Adipose tissue (tissue), 3 donors: ENCODE measurements around the gene FNDC7. TPM values are rescaled to one million over a fixed set of nuclear protein-coding genes. Genes with fewer than 3 reads are reported as not detected.

Experiments used
- H3K27ac ChIP-seq: one replicate; pipeline ENCODE4 v1.5.1; 2013; ENCODE audit warnings: low read depth, low read length
- WGBS, 3 donors: extraction: QIAGEN DNeasy Blood & Tissue Kit; methylation state at CpG; one replicate each; pipeline ENCODE4 v1.1.7; 2013; 5-methylcytosine and 5-hydroxymethylcytosine counted together
- polyA plus RNA-seq, 3 donors: library from polyadenylated mRNA; stranded (reverse); fragments of 200-250 nt; gene quantifications; one replicate each; pipeline ENCODE4 v1.2.3, GENCODE V29; 2013
- donor health status: healthy with polysubstance abuse.
- donor health status: Bipolar disorder and iron deficiency.
- donor health status: healthy.

FNDC7 gene
- polyA plus RNA-seq, 3 donors = not detected

DNA sequence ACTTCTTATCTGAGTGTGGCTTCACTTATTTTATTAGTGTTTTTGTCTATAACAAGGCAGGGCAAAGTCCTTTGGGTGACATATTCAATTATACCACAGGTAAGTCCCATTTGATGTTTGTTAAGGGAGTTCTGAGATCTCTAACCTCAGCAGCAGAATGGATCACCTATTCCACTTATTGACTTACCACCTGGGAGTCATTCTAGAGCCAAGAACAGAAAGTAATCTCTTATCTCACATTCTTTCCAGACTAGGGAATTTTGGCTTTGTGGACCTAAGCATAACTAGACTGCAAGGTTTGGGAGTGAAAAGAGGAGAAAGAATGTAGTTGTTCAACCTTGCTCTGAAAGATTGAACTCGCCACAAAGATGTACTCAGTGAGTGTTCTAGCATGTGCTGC lies 13.2 kb downstream of the FNDC7 start:
- no peak overlapping the region for H3K27ac ChIP-seq
- 64 to 78% (median 71%) methylated on average over 1 of the region's 1 CpG for WGBS, 3 donors

DNA sequence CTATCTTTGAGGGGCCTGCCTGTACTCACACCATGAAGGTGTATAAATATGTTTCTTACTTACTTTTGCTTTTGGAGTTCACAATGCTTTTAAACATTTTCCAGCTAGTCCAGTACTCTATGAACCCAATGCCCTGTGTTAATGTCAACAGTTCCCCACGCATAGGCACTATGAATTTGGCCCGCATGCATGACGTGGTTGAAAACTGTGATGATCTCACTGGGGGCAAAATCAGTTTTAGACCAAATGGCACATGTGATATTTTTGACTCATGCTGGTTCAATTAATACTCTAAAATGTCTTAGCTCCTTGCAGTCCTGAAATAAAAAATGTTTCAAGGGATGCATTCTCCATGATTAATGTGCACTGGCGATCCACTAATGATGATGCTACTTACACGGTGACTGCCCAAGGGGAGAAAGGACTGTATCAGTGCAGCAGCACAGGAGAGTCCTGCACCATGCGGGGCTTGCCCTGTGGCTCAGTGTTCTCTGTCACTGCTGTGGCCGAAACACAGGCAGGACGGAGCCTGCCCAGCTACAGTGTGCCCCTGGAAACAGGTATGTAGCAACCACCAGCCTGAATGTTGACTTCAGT lies 15.7 kb downstream of the FNDC7 start:
- whole genome bisulfite sequencing, 3 donors = 84 to 89% (median 88%) methylated on average over 8 of the region's 8 CpGs
- no peak overlapping the region for H3K27ac ChIP-seq

DNA sequence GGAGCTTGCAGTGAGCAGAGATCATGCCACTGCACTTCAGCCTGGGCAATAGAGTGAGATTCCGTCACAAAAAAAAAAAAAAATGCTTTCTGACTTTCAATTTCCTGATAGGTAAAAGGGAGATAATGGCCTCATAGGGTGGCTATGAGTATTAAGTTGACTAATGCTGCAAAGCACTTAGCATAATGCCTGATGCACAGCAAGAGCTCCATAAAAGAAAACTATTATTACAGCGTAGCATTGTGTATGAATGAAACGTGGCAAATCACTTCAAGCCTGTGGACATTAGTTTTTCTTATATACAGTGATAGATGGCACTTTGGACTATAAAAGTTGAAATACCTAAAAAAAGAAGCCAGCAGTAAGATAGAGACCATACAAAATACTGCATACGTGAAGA lies 16.8 kb downstream of the FNDC7 start:
- WGBS, 3 donors = 87 to 92% (median 90%) methylated on average over 4 of the region's 4 CpGs
- no peak overlapping the region for H3K27ac ChIP-seq

DNA sequence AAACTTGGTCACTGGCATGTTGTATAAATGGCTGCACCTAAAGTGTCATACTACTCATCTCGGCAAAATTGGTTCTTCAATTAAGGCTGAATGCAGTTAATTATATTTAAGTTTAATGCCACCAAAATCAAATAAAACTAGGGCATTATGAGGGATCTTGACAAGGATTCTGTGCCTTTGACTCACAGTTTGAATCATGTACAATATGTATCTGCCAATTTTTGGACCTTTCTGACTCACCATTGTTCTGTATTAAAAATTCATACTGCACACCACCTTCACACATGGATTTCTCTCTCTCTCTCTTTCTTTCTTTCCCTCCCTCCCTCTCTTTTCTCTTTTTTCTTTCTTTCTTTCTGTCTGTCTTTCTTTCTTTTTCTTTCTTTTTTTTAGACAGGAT lies 19.7 kb downstream of the FNDC7 start:
- no peak overlapping the region for H3K27ac ChIP-seq
- 91 to 97% (median 94%) methylated on average over 1 of the region's 1 CpG for WGBS, 3 donors

DNA sequence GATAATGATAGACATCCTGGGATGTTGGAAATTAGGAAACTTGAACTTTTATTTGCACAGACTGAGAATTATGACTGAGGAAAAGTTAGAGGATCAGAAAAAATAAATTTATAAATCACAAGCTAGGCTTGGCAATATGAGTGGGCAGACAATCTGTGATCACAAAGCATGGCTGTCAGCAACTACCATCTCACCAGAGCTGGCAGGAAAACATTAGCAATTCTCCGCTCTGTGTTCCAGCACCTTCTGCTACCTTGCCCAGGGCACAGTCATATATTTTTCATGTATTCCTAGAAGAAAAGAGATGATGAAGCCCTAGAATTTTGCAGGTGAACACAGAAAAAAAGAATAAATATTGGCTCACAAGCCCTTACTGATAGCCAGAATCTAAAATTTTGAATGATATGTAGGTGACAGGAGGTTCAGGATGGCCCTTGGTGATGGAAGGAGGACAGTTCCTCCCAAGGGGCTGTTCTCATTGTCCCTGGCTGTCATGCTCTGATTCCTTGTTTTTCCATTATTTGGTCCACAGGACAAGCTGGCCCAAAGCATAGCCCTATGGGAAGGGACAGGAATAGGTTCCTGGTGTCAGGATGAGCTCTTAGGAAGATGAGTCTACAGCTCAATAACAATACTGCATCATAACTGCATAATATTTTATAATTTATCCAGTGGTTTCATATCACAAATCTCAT lies 21.6 kb downstream of the FNDC7 start:
- no peak overlapping the region for H3K27ac ChIP-seq
- 94 to 100% (median 96%) methylated on average over 1 of the region's 1 CpG for WGBS, 3 donors

DNA sequence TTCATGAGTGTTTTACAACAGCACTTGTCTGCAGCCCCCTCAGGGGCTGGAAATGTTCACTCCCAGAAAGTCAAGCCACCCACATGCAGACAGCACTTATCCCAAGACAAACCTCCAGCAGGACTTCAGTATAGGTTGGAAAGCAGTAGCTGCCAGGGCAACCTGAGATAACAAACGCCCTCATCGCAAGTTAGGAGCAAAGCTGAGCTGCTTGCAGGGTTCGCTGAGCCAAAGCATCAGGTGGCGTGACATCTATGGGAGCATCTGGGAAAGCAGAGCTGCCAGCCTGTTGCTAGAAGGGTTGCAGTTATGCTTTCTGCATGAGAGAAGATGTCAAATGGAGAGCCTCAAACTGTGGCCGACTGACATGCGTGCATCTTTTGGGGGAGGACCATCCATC lies 29.5 kb downstream of the FNDC7 start:
- no peak overlapping the region for H3K27ac ChIP-seq
- 73 to 86% (median 85%) methylated on average over 6 of the region's 6 CpGs for WGBS, 3 donors

DNA sequence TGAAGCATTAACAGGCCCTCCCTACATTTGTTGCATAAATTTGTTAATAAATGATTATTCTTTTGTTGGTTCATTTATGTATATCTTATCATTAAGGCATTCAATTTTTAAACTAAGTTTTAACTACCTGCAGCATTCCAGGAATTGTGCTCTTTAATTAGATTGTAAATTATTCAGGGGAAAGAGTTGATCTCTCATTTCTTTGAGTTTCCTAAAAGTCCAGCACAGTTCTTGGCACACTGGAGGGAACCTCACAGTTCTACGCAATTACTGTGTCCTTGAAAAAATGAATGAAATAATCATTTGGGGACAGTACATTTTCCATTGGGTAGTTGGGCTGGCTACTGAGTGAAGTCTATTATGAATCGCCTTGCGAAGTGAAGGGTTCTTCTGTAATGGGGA lies 33.3 kb downstream of the FNDC7 start:
- H3K27ac ChIP-seq = peak overlapping the region; percentile 35
- WGBS, 3 donors = 37 to 43% (median 42%) methylated on average over 3 of the region's 3 CpGs

DNA sequence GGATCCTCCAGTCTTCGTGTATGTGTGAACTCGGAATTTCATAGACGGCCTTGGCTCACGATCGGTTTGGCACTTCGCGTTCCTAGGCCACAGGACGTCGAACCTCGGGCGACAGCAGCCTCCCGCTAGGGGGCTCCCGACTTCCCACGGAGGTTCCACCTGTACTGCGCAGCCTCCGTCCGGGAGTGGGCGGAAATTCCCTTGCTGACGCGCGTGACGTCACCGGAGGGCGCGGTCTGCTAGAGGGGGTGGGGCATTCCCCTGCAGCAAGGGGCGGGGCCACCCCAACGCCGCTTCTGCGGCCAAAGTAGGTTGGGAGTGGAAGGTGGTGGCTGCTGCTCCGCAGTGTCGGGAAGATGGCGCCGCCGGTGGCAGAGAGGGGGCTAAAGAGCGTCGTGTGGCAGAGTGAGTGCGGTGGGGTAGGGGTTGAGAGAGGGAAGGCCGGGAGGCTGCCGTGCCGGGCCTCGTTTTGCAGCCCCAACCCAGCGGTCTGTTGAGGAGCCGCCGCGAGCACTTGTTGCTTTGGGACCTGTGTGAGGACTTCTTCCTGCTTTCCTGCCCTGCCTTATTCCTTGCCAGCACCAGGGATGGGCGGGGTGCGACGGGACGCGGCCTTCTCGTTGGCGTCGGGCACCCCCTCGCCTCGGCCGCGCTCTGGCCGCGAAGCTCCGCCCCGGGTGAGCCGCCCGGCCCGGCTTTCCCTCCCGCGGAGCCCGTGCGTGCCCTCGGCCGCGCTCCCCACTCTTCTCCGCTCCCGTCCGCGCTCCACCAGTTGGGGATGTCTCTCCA lies 33.9 kb downstream of the FNDC7 start, which contains the start of gene STXBP3:
Gene STXBP3 (plus strand): TSS at position 293 of the 789 bp plus-strand sequence. CDS start 64 bp downstream, at position 357.
- WGBS, 3 donors = 0 to 1% (median 0%) methylated on average over 69 to 75 of the region's 75 CpGs

DNA sequence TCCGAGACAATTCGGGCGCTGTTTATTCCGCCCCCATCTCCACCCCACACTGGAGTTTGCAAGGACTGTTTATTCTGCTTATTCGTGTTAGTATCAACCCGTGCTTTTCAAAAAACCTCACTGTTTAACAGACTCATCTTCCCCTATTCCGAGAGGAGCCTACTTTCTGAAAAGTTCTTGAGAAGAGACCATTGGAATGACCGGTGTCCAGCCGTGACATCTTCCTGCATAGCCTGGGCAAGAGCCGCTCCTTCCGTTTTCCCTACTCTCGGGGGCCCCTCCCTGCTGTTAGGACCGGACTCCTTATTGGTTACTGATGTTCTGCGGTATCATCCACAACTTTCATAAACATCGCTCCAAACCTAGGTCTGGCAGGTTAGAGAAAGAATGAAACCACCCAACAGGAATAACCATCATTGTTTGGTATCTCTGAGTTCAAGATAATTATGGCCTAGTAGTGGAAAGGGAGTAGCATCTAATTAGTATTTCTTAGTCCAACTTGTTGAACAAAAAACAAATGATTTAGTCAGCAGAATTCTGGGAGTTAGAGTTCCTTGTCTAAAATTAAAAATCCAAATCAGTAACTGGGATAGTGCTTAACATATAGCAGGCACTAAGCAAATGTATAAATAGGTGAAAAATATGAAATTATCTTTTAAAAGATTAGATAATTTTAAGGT lies 34.6 kb downstream of the FNDC7 start:
- peak overlapping the region; percentile 99 for H3K27ac ChIP-seq
- WGBS, 3 donors = 0% methylated on average over 15 of the region's 15 CpGs

More for the DNA sequence above, 33.9 kb downstream of the FNDC7 start, which contains the start of gene STXBP3:
- peak within 1 kb of the TSS; percentile 99 for H3K27ac ChIP-seq

DNA sequence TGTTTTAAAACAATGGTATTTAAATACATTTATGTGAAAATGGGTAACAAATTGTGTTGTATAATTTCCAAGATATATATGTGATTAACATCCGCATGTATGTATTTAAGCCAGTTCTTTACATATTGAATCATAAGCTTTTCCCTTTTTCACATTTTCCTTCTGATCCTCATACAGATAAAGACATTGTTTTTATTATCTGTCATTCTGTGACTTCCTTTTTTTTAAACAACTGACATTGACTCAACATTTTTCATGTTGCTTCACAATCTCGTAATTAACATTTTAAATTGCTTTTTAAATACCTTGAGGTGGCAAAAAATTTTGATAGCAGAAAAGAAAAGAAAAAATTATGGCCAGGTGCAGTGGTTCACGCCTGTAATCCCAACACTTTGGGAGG lies 35.2 kb downstream of the FNDC7 start:
- 63 to 71% (median 68%) methylated on average over 3 of the region's 3 CpGs for WGBS, 3 donors

DNA sequence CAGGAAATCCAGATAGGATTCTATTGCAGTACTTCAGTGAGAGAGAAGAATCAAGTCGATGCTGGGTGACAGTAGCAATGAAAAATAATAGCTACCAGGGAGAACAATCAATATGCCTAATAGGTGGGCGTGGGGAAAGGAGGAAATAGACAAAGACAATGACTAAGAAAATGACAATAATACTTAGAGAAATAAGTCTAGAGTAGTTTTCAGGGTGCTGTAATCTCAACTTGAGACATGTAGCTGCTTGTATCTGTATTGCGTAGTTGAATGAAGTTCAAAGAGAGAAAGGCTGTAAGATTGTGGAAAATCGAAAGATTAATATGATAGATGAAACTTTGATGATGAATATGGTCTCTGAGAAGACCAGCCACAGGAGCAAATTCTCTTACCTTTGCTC lies 36.4 kb downstream of the FNDC7 start:
- H3K27ac ChIP-seq = no peak overlapping the region

More for the DNA sequence above, 35.2 kb downstream of the FNDC7 start:
- H3K27ac ChIP-seq = no peak overlapping the region

DNA sequence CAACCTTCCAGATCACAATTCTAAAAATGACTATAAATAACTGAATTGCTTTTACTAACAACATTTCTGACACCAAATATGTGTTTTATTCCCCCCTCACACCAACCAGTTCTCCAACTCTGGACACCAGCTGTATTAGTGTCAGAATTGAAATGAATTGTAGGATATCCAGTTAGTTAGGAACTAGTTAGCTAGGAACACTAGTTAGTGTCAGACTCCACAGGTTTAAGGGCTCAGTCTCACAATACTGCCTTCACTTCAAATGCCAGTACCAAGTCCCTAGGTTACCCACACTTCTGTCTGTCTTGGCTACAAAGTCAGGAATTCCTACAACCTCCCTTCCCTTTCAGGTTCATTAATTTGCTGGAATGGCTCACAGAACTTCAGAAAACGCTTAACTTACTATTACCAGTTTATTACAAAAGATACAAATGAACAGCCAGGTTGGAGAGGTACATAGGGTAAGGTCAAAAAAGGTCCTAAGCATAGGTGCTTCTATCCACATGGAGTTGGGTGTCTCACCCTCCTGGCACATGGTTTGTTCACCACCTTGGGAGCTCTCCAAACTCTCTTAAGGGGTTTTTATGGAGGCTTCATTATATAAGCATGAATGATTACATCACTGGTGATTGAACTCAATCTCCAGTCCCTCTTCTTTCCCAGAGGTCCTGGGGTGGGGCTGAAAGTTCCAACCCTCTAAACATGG lies 37.9 kb downstream of the FNDC7 start:
- WGBS, 3 donors = 80 to 89% (median 88%) methylated on average over 1 of the region's 1 CpG
- no peak overlapping the region for H3K27ac ChIP-seq

More for the DNA sequence above, 36.4 kb downstream of the FNDC7 start:
- WGBS, 3 donors = 57 to 88% (median 85%) methylated on average over 4 of the region's 4 CpGs

DNA sequence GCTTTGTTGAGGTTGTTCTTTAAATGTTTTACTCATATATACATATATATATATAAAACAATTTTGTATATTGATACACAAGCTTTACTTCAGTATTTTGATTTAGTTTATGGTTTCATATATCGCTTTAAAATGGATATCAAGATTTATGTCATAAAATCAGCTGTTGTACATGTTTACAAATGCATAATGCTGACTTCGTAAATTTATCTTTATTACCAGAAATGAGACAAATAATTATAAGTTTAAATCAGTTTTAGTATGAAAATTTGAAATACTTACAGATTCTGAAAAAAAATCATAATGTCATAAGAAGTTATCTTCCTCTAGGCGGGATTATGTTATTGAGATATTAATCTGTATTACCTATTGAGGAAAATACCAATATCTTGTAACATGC lies 40.7 kb downstream of the FNDC7 start:
- H3K27ac ChIP-seq = no peak overlapping the region
- WGBS, 3 donors = 76 to 79% (median 76%) methylated on average over 3 of the region's 3 CpGs

DNA sequence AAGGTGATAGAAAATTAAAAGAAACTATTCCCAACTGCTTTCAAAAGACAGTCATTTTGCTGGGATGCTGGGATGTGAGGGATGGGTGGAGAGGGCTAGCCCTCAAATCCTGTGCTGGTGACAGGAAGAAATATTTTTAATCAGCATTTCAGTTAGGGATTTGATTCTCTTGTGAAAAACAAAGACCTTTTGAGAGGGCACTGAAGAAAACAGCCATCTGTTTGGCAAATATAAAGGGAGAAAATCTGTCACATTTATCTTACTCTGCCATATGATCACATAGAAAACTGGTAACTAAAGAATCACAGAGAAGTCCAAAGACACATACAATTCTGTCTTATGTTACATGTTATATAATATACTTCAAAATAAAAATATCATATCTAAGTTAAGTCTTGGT lies 46.1 kb downstream of the FNDC7 start:
- H3K27ac ChIP-seq = no peak overlapping the region

DNA sequence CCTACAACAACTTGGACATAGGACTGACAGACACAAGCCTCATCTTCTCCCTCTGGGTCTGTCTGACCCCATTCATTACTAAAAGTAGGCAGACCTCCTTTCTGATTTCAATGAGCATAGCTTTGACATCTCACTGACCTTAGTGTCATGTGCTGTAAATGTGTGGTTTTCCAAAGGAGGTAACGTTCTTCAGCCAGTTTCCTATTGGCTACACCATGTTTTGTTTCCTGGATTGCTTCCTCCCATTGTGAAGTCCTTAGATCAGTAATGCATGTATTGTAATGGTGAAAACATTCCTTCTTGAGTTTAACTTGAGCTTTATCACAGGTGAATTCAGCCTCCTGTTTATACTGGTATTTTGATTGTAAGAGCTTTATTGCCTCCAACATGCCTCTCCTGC lies 54.4 kb downstream of the FNDC7 start:
- 37 to 69% (median 43%) methylated on average over 1 of the region's 1 CpG for whole genome bisulfite sequencing, 3 donors
- no peak overlapping the region for H3K27ac ChIP-seq

DNA sequence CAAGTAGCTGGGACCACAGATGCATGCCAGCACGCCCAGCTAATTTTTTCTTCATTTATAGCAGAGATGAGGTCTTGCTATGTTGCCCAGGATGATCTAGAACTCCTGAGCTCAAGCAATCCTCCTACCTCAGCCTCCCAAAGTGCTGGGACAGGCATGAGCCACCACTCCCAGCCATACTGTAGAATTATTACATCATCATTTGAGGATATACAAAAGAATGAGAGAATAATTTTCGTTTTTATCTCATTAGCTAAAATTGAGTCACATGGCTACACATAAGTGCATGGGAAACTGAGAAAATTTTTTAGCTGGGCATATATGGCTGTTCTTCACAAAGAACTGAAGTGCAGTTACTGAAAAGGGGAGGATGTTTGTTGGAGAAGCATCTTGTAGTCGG lies 55.0 kb downstream of the FNDC7 start:
- H3K27ac ChIP-seq = no peak overlapping the region
- WGBS, 3 donors = 81 to 91% (median 89%) methylated on average over 3 of the region's 3 CpGs

DNA sequence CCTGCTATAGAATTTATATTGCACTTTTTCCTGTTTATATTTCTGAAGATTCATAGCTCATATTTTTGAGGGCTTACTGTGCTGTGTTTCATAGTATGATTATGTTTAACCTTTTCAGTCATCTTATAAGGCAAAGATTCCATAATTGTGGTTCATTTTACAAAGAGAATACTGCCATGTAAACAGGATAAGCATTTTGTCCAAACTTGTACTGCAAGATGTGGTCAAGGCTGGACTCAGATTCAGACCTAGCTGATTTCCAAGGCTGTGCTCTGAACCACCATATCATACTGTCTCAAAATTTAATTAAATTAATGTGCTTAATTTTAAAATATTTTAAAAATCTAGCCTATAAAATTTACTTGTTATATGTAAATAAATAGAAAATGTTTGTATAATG lies 65.1 kb downstream of the FNDC7 start:
- no peak overlapping the region for H3K27ac ChIP-seq

DNA sequence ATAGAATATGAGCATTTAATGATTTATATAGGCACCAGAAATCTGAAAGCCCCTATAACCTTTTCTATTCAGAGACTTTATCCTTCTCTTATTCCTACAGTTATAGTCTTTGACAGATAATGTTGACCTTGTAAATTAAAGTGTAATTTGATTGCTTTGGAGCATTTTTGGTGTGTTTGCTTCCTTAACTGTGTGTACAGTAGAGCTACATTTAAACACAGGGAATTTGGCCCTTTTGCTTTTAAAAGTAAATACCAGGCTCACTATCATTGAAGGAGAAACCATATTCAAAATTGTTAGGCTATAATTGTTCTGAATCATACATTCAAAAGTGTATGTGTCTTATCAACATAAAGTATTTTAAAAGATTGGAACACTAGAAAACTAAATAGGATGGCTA lies 66.7 kb downstream of the FNDC7 start:
- no peak overlapping the region for H3K27ac ChIP-seq
